GM19328 (cell line): ENCODE results near the gene BTBD1.

Experiments
- ATAC-seq: cut with Tn5 transposase; IDR thresholded peaks from one replicate; pipeline ENCODE4 v1.9.1; 2021; ENCODE audit warnings: mild to moderate bottlenecking, moderate library complexity; ENCODE audit not compliant: unreplicated experiment

BTBD1 gene

GRCh38 chr15:82999426-82999825, 67.6 kb downstream of the BTBD1 start:
- ATAC-seq, result no peak

- no peak for ATAC-seq
Observed at GRCh38 chr15:82995938-82996337, 71.1 kb downstream of the BTBD1 start.

- no peak for ATAC-seq
Observed at GRCh38 chr15:82995076-82995475, 72.0 kb downstream of the BTBD1 start.

- no peak for ATAC-seq
Observed at GRCh38 chr15:82993144-82993543, 73.9 kb downstream of the BTBD1 start.

GRCh38 chr15:82992436-82992998, 74.5 kb downstream of the BTBD1 start:
- ATAC-seq, result no peak

GRCh38 chr15:82986442-82986780, 80.6 kb downstream of the BTBD1 start:
- ATAC-seq, result no peak

GRCh38 chr15:82985688-82986441, 81.2 kb downstream of the BTBD1 start, which contains the start of gene RAMAC:
RAMAC (plus strand) TSS chr15:82986210; CDS start chr15:82989019, 2,809 bp downstream.
- peak; percentile 94 for ATAC-seq

- no peak for ATAC-seq
Observed at GRCh38 chr15:82980981-82981380, 86.1 kb downstream of the BTBD1 start.

GRCh38 chr15:82979726-82980125, 87.3 kb downstream of the BTBD1 start:
- no peak for ATAC-seq

GRCh38 chr15:82978438-82978837, 88.6 kb downstream of the BTBD1 start:
- ATAC-seq, result no peak

- no peak for ATAC-seq
Observed at GRCh38 chr15:82977076-82977475, 90.0 kb downstream of the BTBD1 start.

- ATAC-seq, result no peak
Observed at GRCh38 chr15:82972990-82973389, 94.1 kb downstream of the BTBD1 start.

- ATAC-seq, result no peak
Observed at GRCh38 chr15:82971218-82971984, 95.7 kb downstream of the BTBD1 start.

GRCh38 chr15:82970696-82971095, 96.4 kb downstream of the BTBD1 start:
- ATAC-seq, result no peak

- ATAC-seq, result no peak
Observed at GRCh38 chr15:82970078-82970686, 96.9 kb downstream of the BTBD1 start.

GRCh38 chr15:82969353-82969752, 97.7 kb downstream of the BTBD1 start:
- ATAC-seq, result no peak

- ATAC-seq, result no peak
Observed at GRCh38 chr15:82968066-82968465, 99.0 kb downstream of the BTBD1 start.

- peak; percentile 72 for ATAC-seq
Observed at GRCh38 chr15:82966671-82967071, 100.4 kb downstream of the BTBD1 start.
